HFFc6 (cell line): ENCODE results near the gene FBXO15. TPM values are rescaled to one million over a fixed set of nuclear protein-coding genes. Genes with fewer than 3 reads are reported as not detected.
A peak's percentile ranks its signal among the peaks of the same experiment; 100 is the strongest.

Experiments
- DNase-seq: peaks from one replicate; pipeline ENCODE4 v3.0.0-alpha.2; 2018
- H3K27ac Mint-ChIP-seq: 2 replicates; pipeline ENCODE4 v1.8.0; 2020; ENCODE audit warnings: mild to moderate bottlenecking, mixed read lengths
- H3K27me3 Mint-ChIP-seq: 2 replicates; pipeline ENCODE4 v1.8.0; 2021; ENCODE audit warnings: mild to moderate bottlenecking, moderate library complexity, mixed read lengths; ENCODE audit not compliant: insufficient read depth
- H3K36me3 Mint-ChIP-seq: 2 replicates; pipeline ENCODE4 v1.8.0; 2021; ENCODE audit warnings: low read depth, mixed read lengths
- H3K4me1 Mint-ChIP-seq: 2 replicates; pipeline ENCODE4 v1.8.0; 2020; ENCODE audit warnings: low read depth, mixed read lengths
- H3K4me3 Mint-ChIP-seq: 2 replicates; pipeline ENCODE4 v1.8.0; 2020; ENCODE audit warnings: mild to moderate bottlenecking, moderate library complexity, mixed read lengths
- H3K9me3 Mint-ChIP-seq: 2 replicates; pipeline ENCODE4 v1.8.0; 2020; ENCODE audit warnings: mild to moderate bottlenecking, mixed read lengths
- CTCF ChIP-seq: fragments of 200-600 bp; sonication (generic); IDR thresholded peaks from 2 replicates; pipeline ENCODE4 v1.5.0; 2021; ENCODE audit warnings: antibody characterized with exemption, mild to moderate bottlenecking
- total RNA-seq, 6 experiments: library from RNA; stranded (reverse); fragmentation: NEBNext Ultra II Directional; extraction: Animal tissue kit (Norgen Biotek cat#: 25700); gene quantifications; 2 replicates in 1 of 6; 3 replicates in 5 of 6; pipeline ENCODE4 v1.2.3, GENCODE V29; 2021

FBXO15 gene
- total RNA-seq, 6 experiments from 2014 or later: 0.71 to 2.2 (median 1.1) TPM

GRCh38 chr18:74166386-74166785, 18.8 kb upstream of the FBXO15 start:
- DNase-seq: no peak
- Mint-ChIP-seq H3K9me3 (no peaks in the 10 kb centered on the region), H3K4me1 (no peaks in the 10 kb centered on the region), H3K27ac (no peak overlapping the region), H3K27me3 (peaks cover 23% of the 10 kb centered on the region), H3K4me3 (no peak overlapping the region), H3K36me3 (no peaks in the 10 kb centered on the region)
- TF ChIP-seq CTCF: no peak

GRCh38 chr18:74163019-74163660, 15.5 kb upstream of the FBXO15 start:
- no peak overlapping the region for H3K27ac Mint-ChIP-seq
- peaks cover 1% of the 10 kb centered on the region; the same call in 1 of the 2 replicates for H3K36me3 Mint-ChIP-seq
- H3K4me1 Mint-ChIP-seq: no peaks in the 10 kb centered on the region
- no peak for DNase-seq
- no peak overlapping the region for H3K4me3 Mint-ChIP-seq
- peaks cover 9% of the 10 kb centered on the region for H3K27me3 Mint-ChIP-seq
- no peaks in the 10 kb centered on the region for H3K9me3 Mint-ChIP-seq
- TF ChIP-seq CTCF: peak; percentile 42

GRCh38 chr18:74155276-74155675, 7.6 kb upstream of the FBXO15 start:
- peak overlapping the region; percentile 41; the same call in 1 of the 2 replicates for H3K27ac Mint-ChIP-seq
- DNase-seq: peak; percentile 20
- peaks cover 44% of the 10 kb centered on the region for H3K4me1 Mint-ChIP-seq
- H3K36me3 Mint-ChIP-seq: peaks cover 41% of the 10 kb centered on the region
- H3K9me3 Mint-ChIP-seq: no peaks in the 10 kb centered on the region
- TF ChIP-seq CTCF: no peak
- H3K4me3 Mint-ChIP-seq: no peak overlapping the region
- H3K27me3 Mint-ChIP-seq: no peaks in the 10 kb centered on the region

- peaks cover 41% of the 10 kb centered on the region for H3K36me3 Mint-ChIP-seq
- H3K9me3 Mint-ChIP-seq: no peaks in the 10 kb centered on the region
These were observed 7.1 kb upstream of the FBXO15 start for GRCh38 chr18:74154716-74155115.

GRCh38 chr18:74153793-74154192, 6.2 kb upstream of the FBXO15 start:
- H3K4me3 Mint-ChIP-seq: no peak overlapping the region
- H3K4me1 Mint-ChIP-seq: peaks cover 59% of the 10 kb centered on the region
- H3K27ac Mint-ChIP-seq: no peak overlapping the region
- H3K9me3 Mint-ChIP-seq: no peaks in the 10 kb centered on the region
- no peak for DNase-seq
- H3K27me3 Mint-ChIP-seq: no peaks in the 10 kb centered on the region
- no peak for TF ChIP-seq CTCF
- H3K36me3 Mint-ChIP-seq: peaks cover 46% of the 10 kb centered on the region

More at GRCh38 chr18:74154716-74155115, 7.1 kb upstream of the FBXO15 start:
- Mint-ChIP-seq H3K4me1 (peaks cover 50% of the 10 kb centered on the region), H3K4me3 (no peak overlapping the region), H3K27ac (no peak overlapping the region), H3K27me3 (no peaks in the 10 kb centered on the region)
- DNase-seq: no peak
- TF ChIP-seq CTCF: no peak
